NOMO-1 treated with dmso at 0.1 percent for 144 hours (cell line): ENCODE measurements around the gene ZBTB21.
A peak's percentile ranks its signal among the peaks of the same experiment; 100 is the strongest.

ENCODE experiments used
- DNase-seq: peaks from one replicate; lab custom pipeline; 2025; ENCODE audit not compliant: unreplicated experiment; lab: John Stamatoyannopoulos, UW

The ZBTB21 gene

GRCh38 chr21:42009831-42010506 lies at the start of gene ZBTB21:
Gene ZBTB21, minus strand, starts transcription at chr21:42010360. Its CDS starts 16,265 bp downstream, at chr21:41994095.
- peak; percentile 92 for DNase-seq

GRCh38 chr21:42059721-42060120 lies 49.6 kb upstream of the ZBTB21 start:
- DNase-seq, result no peak

- no peak for DNase-seq
These were observed 49.0 kb upstream of the ZBTB21 start for GRCh38 chr21:42059141-42059540.

GRCh38 chr21:42058631-42059111 lies 48.5 kb upstream of the ZBTB21 start:
- no peak for DNase-seq

- no peak for DNase-seq
These were observed 47.8 kb upstream of the ZBTB21 start for GRCh38 chr21:42057851-42058437.

- DNase-seq, result no peak
These were observed 47.0 kb upstream of the ZBTB21 start for GRCh38 chr21:42056996-42057689.

- DNase-seq, result no peak
These were observed 46.3 kb upstream of the ZBTB21 start for GRCh38 chr21:42056468-42056867.

- DNase-seq, result no peak
These were observed 45.3 kb upstream of the ZBTB21 start for GRCh38 chr21:42055425-42055824.

- DNase-seq, result no peak
These were observed 41.6 kb upstream of the ZBTB21 start for GRCh38 chr21:42051788-42052187.

- no peak for DNase-seq
These were observed 39.6 kb upstream of the ZBTB21 start for GRCh38 chr21:42049578-42050430.

- no peak for DNase-seq
These were observed 38.9 kb upstream of the ZBTB21 start for GRCh38 chr21:42048870-42049577.

GRCh38 chr21:42047821-42048613 lies 37.9 kb upstream of the ZBTB21 start:
- no peak for DNase-seq

- DNase-seq, result no peak
These were observed 34.8 kb upstream of the ZBTB21 start for GRCh38 chr21:42044871-42045495.

- no peak for DNase-seq
These were observed 33.8 kb upstream of the ZBTB21 start for GRCh38 chr21:42043961-42044360.

GRCh38 chr21:42043201-42043895 lies 33.2 kb upstream of the ZBTB21 start:
- no peak for DNase-seq

- no peak for DNase-seq
These were observed 32.5 kb upstream of the ZBTB21 start for GRCh38 chr21:42042651-42043050.

- DNase-seq, result no peak
These were observed 31.6 kb upstream of the ZBTB21 start for GRCh38 chr21:42041711-42042110.

GRCh38 chr21:42041246-42041645 lies 31.1 kb upstream of the ZBTB21 start:
- no peak for DNase-seq
